Lower leg skin (tissue), 4 donors: Measurements from ENCODE around the gene TRIM63. TPM values are rescaled to one million over a fixed set of nuclear protein-coding genes. Genes with fewer than 3 reads are reported as not detected.

ENCODE experiments used
- DNase-seq, 2 donors: peaks; one replicate each; pipeline ENCODE4 v3.0.0-alpha.2; 2019; ENCODE audit warnings: low spot score in 2 of 2
- H3K4me3 ChIP-seq: fragments of 200-600 bp; sonication (generic); 2 replicates; pipeline ENCODE4 v1.5.1; 2017; ENCODE audit warnings: mild to moderate bottlenecking, low read depth; ENCODE audit not compliant: poor library complexity, severe bottlenecking
- POLR2A ChIP-seq, 2 donors: fragments of 450-650 bp; IDR thresholded peaks; one replicate each; pipeline ENCODE4 v1.6.1; 2016 to 2017; ENCODE audit warnings: antibody characterized with exemption in 2 of 2, mild to moderate bottlenecking in 1 of 2, moderate library complexity in 1 of 2
- WGBS, 2 donors: methylation state at CpG; one replicate each; pipeline ENCODE4 v1.1.5; 2018; 5-methylcytosine and 5-hydroxymethylcytosine counted together
- intact Hi-C: fragments of 100-400 bp; cut with DNase I; formaldehyde crosslinking; loops from one replicate; pipeline ENCODE4 v1.15.0; 2023; ENCODE audit warnings: low total_unique reads
- total RNA-seq, 4 donors: library from RNA; depleted of rRNA; stranded (reverse); fragments of >200 nt; gene quantifications; one replicate each; pipeline ENCODE4 v1.1.0, GENCODE V29; 2016
- TF ChIP-seq, protein P1 (sequence below), 3 donors: fragments of 450-650 bp; IDR thresholded peaks; one replicate each; pipeline ENCODE4 v1.5.1; 2016; ENCODE audit warnings: antibody characterized with exemption in 3 of 3, mild to moderate bottlenecking in 3 of 3, moderate library complexity in 2 of 3

The TRIM63 gene
- total RNA-seq, 4 donors from 2014 or later: 0.21 to 2.5 (median 2.1) TPM

DNA sequence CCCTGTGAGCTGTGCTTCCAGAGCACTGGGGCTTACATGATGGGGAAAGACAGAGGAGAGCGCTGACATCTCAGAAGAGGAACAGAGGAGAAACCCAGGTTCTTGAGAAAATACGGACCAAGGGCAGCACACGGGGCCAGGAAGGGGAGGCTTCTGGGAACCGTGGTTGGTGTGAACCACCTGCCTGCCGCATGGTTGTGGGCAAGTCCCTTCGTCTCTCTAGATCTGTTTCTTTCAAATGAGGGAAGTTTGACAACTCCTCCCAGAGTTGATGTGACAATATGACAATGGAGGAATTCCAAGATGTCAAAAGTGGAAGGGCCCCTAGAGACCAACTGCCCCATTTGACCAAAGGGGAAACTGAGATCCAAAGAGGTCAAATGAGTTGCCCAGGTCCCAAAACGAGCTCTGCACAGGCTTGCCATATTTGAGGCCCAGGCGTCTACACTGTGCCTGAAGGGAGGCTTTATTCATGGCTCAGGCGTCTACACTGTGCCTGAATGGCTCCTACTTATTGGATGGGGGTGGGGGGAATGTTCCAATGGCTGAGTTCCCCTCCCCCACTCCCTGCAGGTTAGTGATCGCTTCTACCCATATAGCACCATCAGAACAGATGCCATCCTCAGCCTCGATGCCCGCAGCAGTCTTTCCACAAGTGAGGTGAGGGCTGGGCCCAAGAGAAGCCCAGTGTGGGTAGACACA lies 34.6 kb downstream of the TRIM63 start:
- no peak for DNase-seq
- 88 to 93% methylated on average over 12 of the region's 12 CpGs for WGBS, 2 donors
- intact Hi-C loops: loop anchor here (10.0 kb wide), 1 partner anchor 62 kb away; no protein-coding TSS in a partner anchor
- TF ChIP-seq, protein P1, sequence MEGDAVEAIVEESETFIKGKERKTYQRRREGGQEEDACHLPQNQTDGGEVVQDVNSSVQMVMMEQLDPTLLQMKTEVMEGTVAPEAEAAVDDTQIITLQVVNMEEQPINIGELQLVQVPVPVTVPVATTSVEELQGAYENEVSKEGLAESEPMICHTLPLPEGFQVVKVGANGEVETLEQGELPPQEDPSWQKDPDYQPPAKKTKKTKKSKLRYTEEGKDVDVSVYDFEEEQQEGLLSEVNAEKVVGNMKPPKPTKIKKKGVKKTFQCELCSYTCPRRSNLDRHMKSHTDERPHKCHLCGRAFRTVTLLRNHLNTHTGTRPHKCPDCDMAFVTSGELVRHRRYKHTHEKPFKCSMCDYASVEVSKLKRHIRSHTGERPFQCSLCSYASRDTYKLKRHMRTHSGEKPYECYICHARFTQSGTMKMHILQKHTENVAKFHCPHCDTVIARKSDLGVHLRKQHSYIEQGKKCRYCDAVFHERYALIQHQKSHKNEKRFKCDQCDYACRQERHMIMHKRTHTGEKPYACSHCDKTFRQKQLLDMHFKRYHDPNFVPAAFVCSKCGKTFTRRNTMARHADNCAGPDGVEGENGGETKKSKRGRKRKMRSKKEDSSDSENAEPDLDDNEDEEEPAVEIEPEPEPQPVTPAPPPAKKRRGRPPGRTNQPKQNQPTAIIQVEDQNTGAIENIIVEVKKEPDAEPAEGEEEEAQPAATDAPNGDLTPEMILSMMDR (IDR thresholded peaks at IDR 0.05): no peak
- no peak for TF ChIP-seq POLR2A (IDR thresholded peaks at IDR 0.05)
- H3K4me3 ChIP-seq: no peak overlapping the region

DNA sequence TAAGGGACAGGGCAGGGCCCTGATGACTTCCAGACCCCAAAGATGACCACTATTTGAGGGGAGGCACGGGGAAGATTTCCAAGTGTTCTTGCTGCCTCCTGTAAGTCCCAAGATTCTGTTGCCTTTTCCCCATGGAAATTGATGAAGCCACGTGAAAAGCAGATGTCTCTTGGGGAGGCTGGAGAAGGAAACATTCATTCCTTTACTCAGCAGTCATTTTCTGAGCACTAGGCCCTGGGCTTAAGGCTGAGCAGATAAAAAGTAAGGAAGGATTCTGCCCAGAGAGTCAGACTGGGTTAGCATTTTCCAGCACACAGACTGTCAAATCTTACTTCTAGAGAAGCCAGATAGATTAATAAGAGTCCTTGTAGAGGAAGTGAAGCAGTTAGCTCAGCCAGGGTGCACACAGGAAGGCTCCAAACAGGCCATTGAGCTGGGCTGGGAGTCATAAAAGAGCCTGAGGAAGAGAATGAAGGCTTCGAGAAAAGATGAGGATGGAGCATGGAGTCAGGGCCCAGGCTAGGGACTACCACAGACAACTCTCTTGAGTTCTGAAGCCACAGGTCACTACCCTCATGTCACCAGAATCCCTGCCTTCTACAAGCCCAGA lies 35.7 kb downstream of the TRIM63 start:
- TF ChIP-seq, protein P1 (IDR thresholded peaks at IDR 0.05): no peak
- intact Hi-C loops: loop anchor here (10.0 kb wide), 1 partner anchor 63 kb away; no protein-coding TSS in a partner anchor
- WGBS, 2 donors: 58 to 78% methylated on average over 3 of the region's 3 CpGs
- DNase-seq: no peak
- no peak overlapping the region for H3K4me3 ChIP-seq

DNA sequence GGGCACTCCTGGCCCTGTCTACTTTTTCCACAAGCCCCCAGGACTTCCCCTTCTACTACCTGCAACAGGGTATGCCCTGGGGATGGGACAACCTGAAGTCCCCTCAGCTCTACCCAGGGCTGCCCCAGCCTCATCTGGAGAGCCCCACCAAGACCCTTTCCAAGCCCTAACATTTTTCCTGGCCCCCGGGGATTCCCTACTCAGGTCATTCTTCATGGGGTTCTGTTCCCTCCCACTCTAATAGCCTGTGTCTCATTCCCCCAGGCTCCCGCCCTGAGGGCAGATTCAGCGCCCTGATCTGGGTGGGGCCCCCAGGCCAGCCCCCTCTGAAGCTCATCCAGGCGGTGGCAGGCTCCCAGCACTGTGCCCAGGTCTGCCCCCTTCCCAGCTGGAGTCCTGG lies 36.2 kb downstream of the TRIM63 start:
- TF ChIP-seq POLR2A (IDR thresholded peaks at IDR 0.05): no peak
- TF ChIP-seq, protein P1 (IDR thresholded peaks at IDR 0.05): no peak
- DNase-seq: no peak
- H3K4me3 ChIP-seq: no peak overlapping the region
- 70 to 78% methylated on average over 4 of the region's 4 CpGs for WGBS, 2 donors
- intact Hi-C loops: loop anchor here (10.0 kb wide), 1 partner anchor 64 kb away; no protein-coding TSS in a partner anchor

DNA sequence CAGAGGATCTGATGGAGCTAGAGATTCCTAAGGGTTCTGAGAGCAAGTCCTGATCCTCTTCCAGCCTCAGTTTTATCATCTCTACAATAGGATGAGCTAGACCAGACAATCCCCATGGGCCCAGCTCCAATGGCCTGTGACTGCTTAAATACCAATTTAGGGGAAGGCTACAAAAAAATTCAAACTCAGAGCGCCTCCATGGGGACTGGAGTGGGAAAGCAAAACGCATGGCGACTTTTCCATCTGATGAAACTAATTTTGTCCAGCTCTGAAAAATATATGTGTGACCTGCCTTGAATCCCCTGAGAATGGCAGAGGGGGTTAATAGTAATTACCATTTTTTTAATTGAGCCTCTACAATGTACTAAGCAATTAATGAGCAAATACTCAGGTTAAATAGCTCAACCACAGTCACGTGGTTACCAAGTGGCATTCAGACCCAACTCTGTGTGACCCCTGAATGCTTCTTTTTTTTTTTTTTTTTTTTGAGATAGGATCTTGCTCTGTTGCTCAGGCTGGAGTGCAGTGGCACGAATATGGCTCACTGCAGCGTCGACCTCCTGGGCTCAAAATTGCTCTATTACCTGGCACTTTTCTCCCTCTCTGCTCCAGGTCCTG lies 37.5 kb downstream of the TRIM63 start:
- TF ChIP-seq, protein P1 (IDR thresholded peaks at IDR 0.05): no peak
- no peak for TF ChIP-seq POLR2A (IDR thresholded peaks at IDR 0.05)
- 86 to 88% methylated on average over 7 of the region's 7 CpGs for WGBS, 2 donors
- H3K4me3 ChIP-seq: no peak overlapping the region
- intact Hi-C loops: loop anchor here (10.0 kb wide), 1 partner anchor 65 kb away; no protein-coding TSS in a partner anchor
- DNase-seq: no peak

DNA sequence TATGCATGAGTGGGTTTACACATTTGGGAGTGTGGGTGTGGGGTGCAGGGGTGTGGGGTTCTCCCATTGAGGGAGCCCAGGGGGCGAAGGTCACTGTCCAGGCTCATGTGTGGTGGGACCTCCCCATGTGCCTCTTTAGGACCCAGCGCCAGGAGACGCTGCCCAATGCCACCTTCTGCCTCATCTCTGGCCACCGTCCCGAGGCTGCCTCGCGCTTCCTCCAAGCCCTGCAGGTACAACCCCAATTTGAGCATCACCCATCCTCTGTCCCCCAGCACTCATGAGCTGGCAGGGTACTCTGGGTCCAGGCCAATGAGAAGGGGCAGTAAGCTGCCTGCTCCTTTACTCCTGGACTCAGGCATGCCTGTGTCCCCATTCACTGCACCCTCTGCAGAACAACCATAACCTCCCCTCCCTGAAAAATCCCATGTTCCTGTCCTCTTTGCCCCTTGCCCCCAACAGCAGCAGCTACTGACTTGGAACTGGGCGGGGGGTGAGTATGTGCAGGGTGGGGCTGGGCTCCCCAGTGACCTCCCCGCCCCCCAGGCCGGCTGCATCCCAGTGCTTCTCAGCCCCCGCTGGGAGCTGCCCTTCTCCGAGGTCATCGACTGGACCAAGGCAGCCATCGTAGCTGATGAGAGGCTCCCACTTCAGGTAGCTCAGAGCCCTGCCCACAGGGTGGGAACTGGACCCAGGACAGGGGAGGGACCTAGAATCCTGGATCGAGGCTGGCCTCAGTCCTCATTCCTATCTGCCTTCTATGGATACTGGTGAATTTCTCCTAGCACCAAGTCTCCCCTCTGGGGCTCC lies 38.2 kb downstream of the TRIM63 start:
- WGBS, 2 donors: 79 to 83% methylated on average over 14 of the region's 15 CpGs
- no peak overlapping the region for H3K4me3 ChIP-seq
- no peak for DNase-seq
- intact Hi-C loops: no loop called here
- TF ChIP-seq POLR2A (IDR thresholded peaks at IDR 0.05): no peak
- TF ChIP-seq, protein P1 (IDR thresholded peaks at IDR 0.05): no peak
